AG04449 (cell line): ENCODE results near the gene MC3R.

Source experiments
- CTCF ChIA-PET: fragments of 350-600 bp; formaldehyde crosslinking; extraction: SDS; loops from one replicate; lab custom pipeline; 2021; ENCODE audit warnings: antibody characterized with exemption; lab: Yijun Ruan, JAX
- POLR2A ChIA-PET: fragments of 400-600, 350-600 bp; formaldehyde crosslinking; extraction: SDS; loops from one replicate; lab custom pipeline; 2020; ENCODE audit warnings: antibody characterized with exemption, inconsistent platforms; lab: Yijun Ruan, JAX
- DNase-seq: peaks from one replicate; pipeline ENCODE4 v3.0.0-alpha.2; 2010; ENCODE audit warnings: low read depth, low spot score
- H3K4me3 ChIP-seq: 2 replicates; pipeline ENCODE4 v1.5.1; 2011; ENCODE audit warnings: low read depth, mild to moderate bottlenecking, control low read depth, low read length
- CTCF ChIP-seq: IDR thresholded peaks from one replicate; pipeline ENCODE4 v1.5.1; 2011; ENCODE audit warnings: mild to moderate bottlenecking, moderate library complexity, low read length, control low read depth, inconsistent platforms; ENCODE audit not compliant: insufficient read depth; ENCODE audit errors: missing control alignments

MC3R gene

GRCh38 chr20:56289652-56290051 is 41.1 kb downstream of the MC3R start:
- POLR2A ChIA-PET, result no interaction called here
- CTCF ChIA-PET, result no interaction called here
- no peak for TF ChIP-seq CTCF

GRCh38 chr20:56299362-56299761 is 50.8 kb downstream of the MC3R start:
- ChIA-PET CTCF (no interaction called here), POLR2A (no interaction called here)
- DNase-seq, result no peak
- no peak overlapping the region for H3K4me3 ChIP-seq
- no peak for TF ChIP-seq CTCF

More at GRCh38 chr20:56289652-56290051, 41.1 kb downstream of the MC3R start:
- no peak overlapping the region for H3K4me3 ChIP-seq
- no peak for DNase-seq
